Posterior vena cava (tissue), 2 donors: ENCODE results near the gene PLPPR2. TPM values are rescaled to one million over a fixed set of nuclear protein-coding genes. Genes with fewer than 3 reads are reported as not detected.

Source experiments
- total RNA-seq, 2 donors: library from RNA; stranded (reverse); fragmentation: NEBNext Ultra II Directional; extraction: Animal tissue kit (Norgen Biotek cat#: 25700); gene quantifications; one replicate each; pipeline ENCODE4 v1.2.1, GENCODE V29; 2021
- donor health status: DM: yes; HTN: yes; CAD: no.
- donor health status: DM: yes; HTN: yes; CAD: no.

PLPPR2 gene
- total RNA-seq, 2 donors from 2014 or later = 38.4 to 40.2 TPM

Other genes starting within 250 kb of the PLPPR2 start
- gene SPC24, start 199.7 kb upstream of the PLPPR2 start, total RNA-seq = 1 to 10 TPM in 1 of 2 donors, under 1 TPM in 1; 0.81 to 2.2 TPM
- 100 to 1,000 TPM; 355 to 482 TPM for gene KANK2, start 157.9 kb upstream of the PLPPR2 start, total RNA-seq
- gene ANGPTL8, start 115.8 kb upstream of the PLPPR2 start, total RNA-seq = under 1 TPM in 1 of 2 donors, not detected in 1; 0.57 TPM
- gene DOCK6, start 92.9 kb upstream of the PLPPR2 start, total RNA-seq = 10 to 100 TPM; 50.0 to 73.2 TPM
- not detected for gene TSPAN16, start 59.3 kb upstream of the PLPPR2 start, total RNA-seq
- 10 to 100 TPM; 33.5 to 34.2 TPM for gene RAB3D, start 15.8 kb upstream of the PLPPR2 start, total RNA-seq
- 10 to 100 TPM; 41.5 to 42.9 TPM for gene TMEM205, start 9.2 kb upstream of the PLPPR2 start, total RNA-seq
- gene CCDC159, start 8.9 kb upstream of the PLPPR2 start, total RNA-seq = 10 to 100 TPM; 13.0 to 20.9 TPM
- 1 to 10 TPM; 1.2 to 1.8 TPM for gene SWSAP1, start 19.2 kb downstream of the PLPPR2 start, total RNA-seq
- gene EPOR, start 28.9 kb downstream of the PLPPR2 start, total RNA-seq = 1 to 10 TPM; 4.0 to 6.4 TPM
- 10 to 100 TPM in 1 of 2 donors, 1 to 10 TPM in 1; 7.7 to 12.9 TPM for gene RGL3, start 63.9 kb downstream of the PLPPR2 start, total RNA-seq
- gene ODAD3, start 79.7 kb downstream of the PLPPR2 start, total RNA-seq = under 1 TPM in 1 of 2 donors, not detected in 1; 0.69 TPM
- gene PRKCSH, start 80.2 kb downstream of the PLPPR2 start, total RNA-seq = 100 to 1,000 TPM; 161 to 188 TPM
- not detected for gene ELAVL3, start 125.6 kb downstream of the PLPPR2 start, total RNA-seq
- 1 to 10 TPM; 6.1 to 9.4 TPM for gene ZNF653, start 150.4 kb downstream of the PLPPR2 start, total RNA-seq
- 10 to 100 TPM; 27.9 TPM for gene ECSIT, start 173.7 kb downstream of the PLPPR2 start, total RNA-seq
- 1,000 to 10,000 TPM; 1,163 to 1,588 TPM for gene CNN1, start 183.4 kb downstream of the PLPPR2 start, total RNA-seq
- 10 to 100 TPM; 23.2 to 36.9 TPM for gene ELOF1, start 203.8 kb downstream of the PLPPR2 start, total RNA-seq
- gene ACP5, start 222.2 kb downstream of the PLPPR2 start, total RNA-seq = 1 to 10 TPM; 5.5 to 8.4 TPM
- 1 to 10 TPM; 8.5 to 8.8 TPM for gene ZNF627, start 242.1 kb downstream of the PLPPR2 start, total RNA-seq